ENCODE data around the gene ASPN.

The ASPN gene

GRCh38 chr9:92503156-92503555 is 20.9 kb upstream of the ASPN start:
- no peak for DNase-seq

DNA sequence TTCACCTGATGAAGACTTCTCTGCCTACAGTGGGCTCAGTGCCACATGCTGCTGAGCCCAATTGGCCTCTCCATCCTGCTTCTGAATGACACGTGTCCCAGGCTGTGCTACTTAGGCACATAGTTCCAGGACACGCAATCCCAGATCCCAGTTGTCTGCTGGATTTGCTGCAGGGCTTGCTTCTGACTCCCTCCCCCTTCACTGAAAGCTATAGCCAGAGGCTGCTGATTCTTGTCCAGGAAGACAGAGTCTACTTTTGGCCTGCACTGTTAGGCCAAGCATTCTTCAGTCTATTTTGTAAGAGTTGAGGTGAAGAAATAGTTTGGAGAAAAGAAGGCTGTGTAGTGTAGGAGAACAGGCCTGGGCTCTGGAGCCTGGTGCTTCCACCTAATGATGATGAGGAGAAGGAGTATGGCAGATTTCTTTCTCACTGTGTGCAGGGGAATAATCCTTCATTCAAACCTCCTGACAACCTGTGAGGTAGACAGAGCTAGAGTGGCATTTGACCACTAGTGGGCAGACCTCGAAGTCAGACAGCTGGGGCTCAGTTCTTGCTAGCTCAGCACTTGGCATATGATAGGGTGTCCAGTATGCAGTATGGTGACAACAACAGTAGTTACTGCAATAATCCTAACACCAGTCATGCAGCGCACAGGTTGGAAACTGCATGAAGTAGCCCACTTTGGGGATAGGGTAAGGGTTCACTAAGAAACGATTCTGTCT is 19.5 kb upstream of the ASPN start:
- DNase-seq: no peak

- DNase-seq: no peak
Measured at GRCh38 chr9:92500725-92501124, 18.4 kb upstream of the ASPN start.

GRCh38 chr9:92499701-92500100 is 17.4 kb upstream of the ASPN start:
- no peak for DNase-seq

- no peak for DNase-seq
Measured at GRCh38 chr9:92496396-92497176, 14.3 kb upstream of the ASPN start.

DNA sequence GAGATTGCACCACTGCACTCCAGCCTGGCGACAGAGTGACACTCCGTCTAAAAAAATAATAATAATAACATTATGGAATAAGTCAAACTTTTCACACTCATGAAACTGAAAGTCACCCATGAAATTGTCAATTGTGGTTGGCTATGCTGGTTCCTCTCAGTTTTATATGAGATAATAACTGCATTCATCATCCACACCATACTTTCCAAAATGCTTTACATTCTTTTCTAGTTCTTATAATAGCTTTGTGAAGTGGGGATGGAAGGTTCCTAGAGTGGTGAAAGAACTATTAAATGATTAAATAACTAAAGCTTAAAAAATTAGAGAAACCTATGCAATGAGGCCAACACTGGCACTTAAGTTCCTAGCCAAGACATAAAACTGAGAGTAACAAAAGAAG is 12.6 kb upstream of the ASPN start:
- no peak for DNase-seq

DNA sequence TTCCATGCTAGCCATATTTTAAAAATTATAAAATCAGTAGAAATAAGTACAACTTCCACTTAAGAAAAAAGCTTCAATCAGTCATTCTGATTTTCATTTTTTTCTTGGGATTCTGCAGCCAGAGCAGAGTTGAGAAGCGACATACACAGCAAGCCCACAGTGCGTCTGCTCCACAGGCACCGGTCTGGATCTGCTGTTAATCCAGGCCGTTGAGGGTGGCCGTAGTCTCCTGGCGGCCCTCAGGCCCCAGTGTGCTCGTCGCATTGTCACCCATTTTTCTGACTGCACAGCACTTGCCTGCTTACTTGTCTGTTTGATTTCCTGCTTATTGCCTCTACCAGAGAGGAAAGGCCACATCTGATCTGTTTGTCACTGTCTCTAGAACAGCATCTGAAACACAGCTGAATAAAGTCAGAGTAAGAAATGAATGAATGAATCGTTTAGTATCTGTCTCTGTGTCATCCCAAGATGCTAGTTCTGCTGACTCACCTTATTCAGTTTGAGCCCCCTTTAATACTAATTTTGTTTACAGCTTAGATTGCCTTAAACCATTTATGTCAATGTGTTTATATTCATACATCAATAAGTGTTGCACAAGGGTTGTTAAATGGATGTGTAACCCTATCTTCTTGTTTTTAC is 11.6 kb upstream of the ASPN start:
- DNase-seq: no peak

- DNase-seq: no peak
Measured at GRCh38 chr9:92492781-92493401, 10.6 kb upstream of the ASPN start.

DNA sequence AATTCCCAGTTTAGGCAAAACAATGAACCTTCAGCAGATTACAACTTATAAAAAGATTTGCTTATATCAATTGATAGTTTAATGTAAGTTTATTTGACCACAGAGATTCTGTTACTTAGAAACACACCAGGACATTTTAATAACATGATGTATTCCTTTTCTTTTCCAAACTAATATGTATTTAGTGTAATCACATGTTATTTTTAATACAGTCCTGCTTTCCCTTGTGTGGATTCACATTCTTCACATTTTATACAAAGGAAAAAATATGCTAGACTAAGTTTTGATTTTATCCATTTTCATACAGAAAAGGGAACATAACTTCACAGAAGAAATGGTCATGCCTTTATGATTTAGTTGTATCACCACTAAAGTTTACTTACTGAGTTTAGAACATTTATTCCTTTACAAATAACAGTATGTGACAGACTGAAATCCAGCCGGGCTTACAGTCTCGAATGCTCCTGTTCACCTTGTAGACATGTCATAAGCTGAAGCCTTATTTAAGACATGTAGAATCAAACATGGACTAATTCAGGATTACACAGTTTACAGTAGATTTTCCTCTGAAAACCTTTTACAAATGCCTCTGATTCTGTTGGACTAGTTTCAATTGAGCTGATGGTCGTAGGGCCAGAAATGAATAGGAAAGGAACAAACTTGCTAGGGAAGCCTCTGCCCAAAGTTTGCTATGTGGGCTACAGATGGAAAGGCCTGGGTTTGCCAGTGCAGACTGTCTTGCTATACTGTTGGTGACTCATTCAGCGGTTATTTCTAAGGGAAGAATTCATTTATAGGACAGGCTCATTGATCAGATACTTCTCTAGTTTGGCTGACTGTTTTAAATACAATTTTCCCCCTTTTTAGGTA is 6.6 kb upstream of the ASPN start:
- DNase-seq: no peak

GRCh38 chr9:92486371-92486770 is 4.1 kb upstream of the ASPN start:
- no peak for DNase-seq

GRCh38 chr9:92484563-92484962 is 2.3 kb upstream of the ASPN start:
- DNase-seq: no peak

DNA sequence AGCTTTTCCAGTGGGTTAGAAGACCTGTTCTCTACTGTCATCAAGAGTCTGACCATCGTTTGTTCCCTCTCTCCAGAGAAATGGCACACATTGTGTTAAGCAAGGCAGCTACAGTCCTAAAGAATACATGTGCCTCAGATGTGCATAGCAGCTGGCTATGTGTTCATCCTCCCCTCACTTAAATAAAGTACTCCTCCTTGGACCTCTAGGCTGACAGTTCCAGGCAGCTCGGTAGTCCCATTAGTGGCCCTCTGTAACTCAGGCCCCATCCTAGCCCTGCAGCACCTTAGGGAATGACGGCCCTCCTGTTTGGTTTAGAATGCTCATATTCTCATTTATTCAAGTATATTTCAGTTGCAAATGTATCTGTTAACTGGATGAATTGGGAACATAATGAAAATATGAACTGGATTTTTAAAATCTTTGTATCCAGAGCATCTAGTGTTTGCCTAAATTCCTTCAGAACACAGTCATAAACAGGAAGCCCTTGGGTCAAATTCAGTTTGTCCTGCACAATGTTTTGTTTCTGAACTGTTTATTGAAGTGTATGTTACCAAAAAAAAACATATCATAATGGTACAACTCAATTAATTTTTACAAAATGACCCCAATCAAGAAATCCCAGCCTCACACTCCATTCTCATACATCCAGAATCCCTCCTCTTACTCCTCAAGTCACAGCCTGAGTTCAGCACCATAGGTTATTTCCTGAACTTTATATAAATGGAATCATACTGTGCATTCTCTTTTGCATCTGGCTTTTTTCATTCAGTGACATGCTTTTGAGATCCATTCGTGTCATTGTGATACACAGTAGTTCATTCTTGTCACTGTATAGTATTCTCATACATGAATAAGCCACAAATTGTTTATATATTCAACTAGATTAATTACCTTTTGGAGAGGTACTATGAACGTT is 1.6 kb upstream of the ASPN start:
- no peak for DNase-seq

DNA sequence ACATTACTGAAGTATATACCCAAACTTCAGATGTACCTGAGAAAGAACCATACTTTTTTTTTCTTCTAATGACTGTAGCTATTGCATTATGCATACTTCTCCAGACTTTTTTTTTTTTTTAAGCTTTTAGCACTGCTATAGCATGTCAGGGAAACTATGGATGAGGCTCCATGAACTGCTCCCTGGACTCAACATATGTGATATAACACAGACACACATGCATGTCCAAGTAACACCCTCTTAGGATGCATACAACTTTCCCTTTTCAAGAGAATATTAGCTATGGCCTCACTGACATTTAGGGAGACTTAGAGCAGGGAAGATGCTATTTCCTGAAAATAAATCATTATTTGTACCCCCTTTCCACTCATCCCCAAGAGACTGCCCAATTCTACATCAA is 499 bp upstream of the ASPN start:
- DNase-seq: no peak

- no peak for DNase-seq
Measured at GRCh38 chr9:92480986-92481633, 1.2 kb downstream of the ASPN start.

GRCh38 chr9:92480291-92480771 is 2.0 kb downstream of the ASPN start:
- no peak for DNase-seq

GRCh38 chr9:92479346-92479745 is 3.0 kb downstream of the ASPN start:
- no peak for DNase-seq

DNA sequence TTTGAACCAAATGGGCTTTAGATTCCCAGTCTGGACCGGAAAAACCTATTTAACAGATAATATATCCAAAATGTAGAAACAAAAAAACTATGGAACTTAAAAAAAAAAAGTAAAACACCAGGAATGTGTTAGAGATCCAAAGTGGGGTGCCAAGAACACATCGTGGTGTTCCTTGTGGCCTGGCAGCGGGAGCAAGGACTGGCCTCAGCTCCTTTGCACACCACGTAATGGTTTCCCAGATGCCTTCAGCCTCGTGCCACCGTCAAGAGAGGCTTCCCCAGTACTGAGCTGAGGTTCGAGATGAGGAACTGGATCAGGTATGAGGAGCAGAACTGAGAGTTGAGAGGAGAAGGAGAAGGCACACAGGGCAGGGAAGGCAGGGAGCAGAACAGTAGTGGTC is 3.5 kb downstream of the ASPN start:
- no peak for DNase-seq

DNA sequence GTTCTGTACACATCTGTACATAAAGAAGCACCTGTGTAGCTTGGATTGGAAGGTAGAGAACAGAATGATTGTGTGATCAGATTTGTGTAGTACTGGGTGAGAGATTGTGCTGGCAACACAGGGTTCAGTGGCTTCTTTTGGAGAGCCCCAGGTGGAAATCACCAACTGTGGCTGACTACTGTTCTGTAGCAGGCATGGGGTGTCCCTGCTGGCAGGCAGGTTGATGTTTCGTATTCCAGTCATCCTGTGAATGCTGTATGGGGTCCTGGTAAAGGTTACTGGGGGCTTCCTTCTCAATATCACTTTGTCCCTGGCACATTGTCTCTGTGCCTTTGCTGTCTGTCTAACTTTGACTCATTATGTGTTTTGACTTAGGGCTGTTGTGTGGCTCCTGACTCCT is 5.3 kb downstream of the ASPN start:
- no peak for DNase-seq

- no peak for DNase-seq
Measured at GRCh38 chr9:92474587-92474986, 7.7 kb downstream of the ASPN start.

DNA sequence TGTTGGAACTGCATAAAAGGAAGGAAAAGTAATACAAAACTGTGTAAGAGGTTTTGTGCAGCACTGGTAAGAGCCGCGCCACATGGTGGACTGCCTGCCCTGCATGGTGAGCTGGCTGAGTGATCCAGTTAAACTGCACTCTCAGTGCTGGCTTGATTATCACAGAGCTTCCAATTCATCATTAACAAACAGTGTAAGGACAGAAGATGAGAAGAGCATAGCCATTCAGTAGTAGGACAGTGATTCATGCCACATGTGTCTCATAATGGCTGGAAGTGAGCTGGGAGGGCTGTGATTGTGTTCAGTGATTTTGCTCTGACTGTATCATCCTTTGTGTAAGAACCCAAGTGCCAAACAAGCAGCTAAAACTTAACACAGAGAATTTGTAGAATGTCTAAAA is 14.1 kb downstream of the ASPN start:
- no peak for DNase-seq

GRCh38 chr9:92467511-92467910 is 14.8 kb downstream of the ASPN start:
- DNase-seq: no peak
